ENCODE measurements around the gene AK9. TPM values are rescaled to one million over a fixed set of nuclear protein-coding genes. Genes with fewer than 3 reads are reported as not detected.

AK9 gene
- total and polyA plus RNA-seq, 2 of the 8 experiments (the other 6 are each of a cell fraction or from before 2014, with no cell fraction given), result 1.8 to 2.2 TPM

DNA sequence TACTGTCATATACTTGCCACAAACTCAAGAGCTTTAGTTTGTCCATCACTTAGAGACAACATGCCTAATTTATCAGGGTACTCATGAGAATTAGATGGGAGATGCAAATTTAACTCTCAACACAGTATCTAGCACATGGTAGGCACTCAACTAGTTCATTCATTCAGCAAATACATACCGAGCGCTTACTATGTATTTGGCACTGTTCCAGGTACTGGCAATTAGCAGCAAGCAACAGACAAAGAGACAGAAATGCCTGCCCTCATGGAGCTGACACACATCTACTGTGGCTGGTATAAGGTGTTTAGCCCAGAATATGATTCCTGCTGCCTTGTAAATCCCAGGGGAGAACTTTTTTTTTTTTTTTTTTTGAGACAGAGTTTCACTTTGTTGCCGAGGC, 240.2 kb downstream of the AK9 start:
- Histone ChIP-seq H3K56ac (replicated peaks; ENCODE audit: insufficient read length, low read depth, low read length) (no peak overlapping the region), H3K79me1 (ENCODE audit: low read depth, low read length) (no peaks in the 10 kb centered on the region), H2BK12ac (ENCODE audit: low read depth, low read length) (no peak overlapping the region), H3K23me2 (ENCODE audit: low read depth, low read length) (peaks cover 4% of the 10 kb centered on the region), H3K23ac (ENCODE audit: insufficient read length) (no peak overlapping the region), H3K14ac (ENCODE audit: insufficient read length) (no peak overlapping the region), H3K79me2 (ENCODE audit: control insufficient read depth in 1 of 2, insufficient read depth in 2 of 2, low read length in 2 of 2) (no peaks in the 10 kb centered on the region), H2BK20ac (ENCODE audit: low read length) (no peak overlapping the region), H3K9ac (replicated peaks in 1 of 4; ENCODE audit: extremely low read depth in 1 of 4, low read depth in 3 of 4, low read length in 3 of 4) (no peak overlapping the region), H3K4me3 (ENCODE audit: extremely low read depth in 1 of 4, insufficient read depth in 2 of 4, low read depth in 3 of 4, low read length in 4 of 4) (no peak overlapping the region), H4K5ac (ENCODE audit: insufficient read length, low read depth, low read length) (no peak overlapping the region), H2AFZ (ENCODE audit: low read length) (no peak overlapping the region), H3K4me2 (ENCODE audit: insufficient read depth in 1 of 2, low read depth in 2 of 2, low read length in 2 of 2) (no peak overlapping the region), H4K91ac (replicated peaks; ENCODE audit: insufficient read length, low read length) (no peak overlapping the region), H3K4ac (replicated peaks; ENCODE audit: insufficient read length, low read depth, low read length) (no peak overlapping the region), H3K4me1 (replicated peaks in 1 of 4; ENCODE audit: control insufficient read depth in 3 of 4, insufficient read depth in 4 of 4, low read length in 3 of 4) (peaks cover 0 to 10% (median 5%) of the 10 kb centered on the region in 4 experiments; a peak in 5 of 7 replicates), H3K27ac (ENCODE audit: low read depth, low read length) (no peak overlapping the region), H3K9me3 (ENCODE audit: insufficient read depth in 2 of 2, low read depth in 1 of 2, low read length in 1 of 2) (no peaks in the 10 kb centered on the region), H3K27me3 (replicated peaks in 1 of 4; ENCODE audit: control insufficient read depth in 3 of 4, extremely low read depth in 1 of 4, insufficient read depth in 3 of 4, low read length in 3 of 4) (no peaks in the 10 kb centered on the region), H2BK5ac (ENCODE audit: low read depth, low read length) (no peak overlapping the region), H4K20me1 (replicated peaks in 1 of 2; ENCODE audit: control insufficient read depth in 1 of 2, insufficient read depth in 2 of 2, low read length in 2 of 2) (peaks cover 0 to 10% of the 10 kb centered on the region in 2 experiments), H2AK5ac (ENCODE audit: low read depth, low read length) (no peak overlapping the region), H3K18ac (ENCODE audit: extremely low read depth, low read length) (no peak overlapping the region), H2BK15ac (ENCODE audit: low read length) (no peak overlapping the region), H4K8ac (ENCODE audit: extremely low read depth, insufficient read depth, low read length) (no peak overlapping the region), H3K36me3 (ENCODE audit: control insufficient read depth in 2 of 4, insufficient read depth in 4 of 4, low read length in 3 of 4) (peaks cover 2 to 26% (median 11%) of the 10 kb centered on the region in 4 experiments; a peak in 6 of 8 replicates), H2BK120ac (replicated peaks; ENCODE audit: low read depth, low read length) (no peak overlapping the region)
- DNase-seq (ENCODE audit: low read depth in 1 of 2, low spot score in 2 of 2), result no peak
- ChIA-PET POLR2A (ENCODE audit: partially characterized antibody) (interaction anchor here (0.7 to 7.5 kb wide), 3 partner anchors 9 to 68 kb away, joined by 3 to 85 read pairs (median 3); partner anchors contain the start of genes CD164, PPIL6 and SMPD2), CTCF (ENCODE audit: partially characterized antibody) (interaction anchor here (0.6 to 7.5 kb wide), 4 partner anchors 8 to 826 kb away, joined by 3 to 63 read pairs (median 4); partner anchors contain the start of genes PPIL6 and SMPD2)
- no peak for FAIRE-seq
- WGBS, 2 experiments (ENCODE audit: extremely low coverage in 1 of 2, insufficient coverage in 1 of 2, insufficient read length in 1 of 2, insufficient replicate concordance in 2 of 2, low coverage in 1 of 2, low lambda C conversion rate in 2 of 2, missing lambda C conversion rate in 1 of 2), result 96% methylated on average over 3 of the region's 3 CpGs; no CpG with 5 or more reads in 1 of the 2 experiments
- TF ChIP-seq CTBP2 (IDR thresholded peaks at IDR 0.05; ENCODE audit: borderline replicate concordance, insufficient read depth, insufficient read length, low read length) (no peak), JUN (IDR thresholded peaks at IDR 0.05; ENCODE audit: low read depth, low read length) (no peak), JUND (IDR thresholded peaks at IDR 0.05; ENCODE audit: low read length) (no peak), ASH2L (IDR thresholded peaks at IDR 0.05; ENCODE audit: low read length) (no peak)
- TF ChIP-seq, protein P1, sequence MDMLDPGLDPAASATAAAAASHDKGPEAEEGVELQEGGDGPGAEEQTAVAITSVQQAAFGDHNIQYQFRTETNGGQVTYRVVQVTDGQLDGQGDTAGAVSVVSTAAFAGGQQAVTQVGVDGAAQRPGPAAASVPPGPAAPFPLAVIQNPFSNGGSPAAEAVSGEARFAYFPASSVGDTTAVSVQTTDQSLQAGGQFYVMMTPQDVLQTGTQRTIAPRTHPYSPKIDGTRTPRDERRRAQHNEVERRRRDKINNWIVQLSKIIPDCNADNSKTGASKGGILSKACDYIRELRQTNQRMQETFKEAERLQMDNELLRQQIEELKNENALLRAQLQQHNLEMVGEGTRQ (IDR thresholded peaks at IDR 0.05; ENCODE audit: low read length), result no peak
- TF ChIP-seq, protein P2, sequence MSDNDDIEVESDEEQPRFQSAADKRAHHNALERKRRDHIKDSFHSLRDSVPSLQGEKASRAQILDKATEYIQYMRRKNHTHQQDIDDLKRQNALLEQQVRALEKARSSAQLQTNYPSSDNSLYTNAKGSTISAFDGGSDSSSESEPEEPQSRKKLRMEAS (IDR thresholded peaks at IDR 0.05), result no peak
